HepG2 (cell line): ENCODE data around the gene AP2A2. TPM values are rescaled to one million over a fixed set of nuclear protein-coding genes. Genes with fewer than 3 reads are reported as not detected.

Experiments
- CCDC6 ChIP-seq: sonication (generic); formaldehyde crosslinking; IDR thresholded peaks from 2 replicates; pipeline ENCODE4 v1.8.1; 2022; ENCODE audit warnings: mild to moderate bottlenecking, missing genetic modification reagents, moderate library complexity
- GATAD2A ChIP-seq: IDR thresholded peaks from 2 replicates; pipeline ENCODE4 v1.6.1; 2016
- HDAC1 ChIP-seq: sonication (generic); formaldehyde crosslinking; IDR thresholded peaks from 2 replicates; pipeline ENCODE4 v1.5.1; 2020; ENCODE audit warnings: mild to moderate bottlenecking, missing genetic modification reagents
- KLF16 ChIP-seq, 2 experiments: sonication (generic) in 1 of 2; formaldehyde crosslinking in 1 of 2; IDR thresholded peaks; 2 replicates each; pipeline versions ENCODE4 v1.6.1 to v1.8.0; 2016 to 2023; ENCODE audit warnings: missing genetic modification reagents in 2 of 2, missing compliant biosample characterization in 1 of 2
- NONO ChIP-seq, 2 experiments: fragments of 450-650 bp in 1 of 2; sonication (generic) in 1 of 2; formaldehyde crosslinking in 1 of 2; IDR thresholded peaks in 1 of 2; conservative IDR thresholded peaks in 1 of 2; 2 replicates each; pipeline versions ENCODE4 v1.6.1 to v1.8.0; 2017 to 2022; ENCODE audit warnings: mild to moderate bottlenecking in 1 of 2, missing genetic modification reagents in 1 of 2, moderate library complexity in 1 of 2
- RXRA ChIP-seq: sonication (generic); formaldehyde crosslinking; IDR thresholded peaks from 2 replicates; pipeline ENCODE4 v1.5.1; 2020; ENCODE audit warnings: missing genetic modification reagents
- SNRNP70 ChIP-seq: fragments of 200-400 bp; formaldehyde crosslinking; IDR thresholded peaks from 2 replicates; pipeline ENCODE4 v1.6.1; 2017; ENCODE audit warnings: mild to moderate bottlenecking, low read depth, low read length, moderate library complexity
- TBX2 ChIP-seq: sonication (generic); formaldehyde crosslinking; IDR thresholded peaks from 2 replicates; pipeline ENCODE4 v1.5.0; 2020; ENCODE audit warnings: missing genetic modification reagents, mild to moderate bottlenecking, borderline replicate concordance
- ZIK1 ChIP-seq: sonication (generic); formaldehyde crosslinking; IDR thresholded peaks from 2 replicates; pipeline ENCODE4 v1.5.0; 2020; ENCODE audit warnings: mild to moderate bottlenecking, low read depth, missing genetic modification reagents, borderline replicate concordance
- ZNF335 ChIP-seq: sonication (generic); formaldehyde crosslinking; IDR thresholded peaks from 2 replicates; pipeline ENCODE4 v1.4.0; 2020; ENCODE audit warnings: missing genetic modification reagents
- polyA plus RNA-seq, 8 experiments: library from polyadenylated mRNA; depleted of rRNA in 3 of 8; stranded (reverse) in 7 of 8; unstranded in 1 of 8; fragments of >200 nt; fragmentation: Illumina TruSeq in 4 of 8; extraction: Trizol in 4 of 8; gene quantifications; 2 replicates each; pipeline versions ENCODE4 v1.2.1 to v1.2.3, GENCODE V29; 2011 to 2016; ENCODE audit warnings: low read depth in 4 of 8, missing spikeins in 1 of 8, mixed read lengths in 1 of 8; ENCODE audit not compliant: insufficient read depth in 1 of 8
- total RNA-seq, 5 experiments: library from RNA; depleted of rRNA; stranded (reverse); fragments of >200 nt; fragmentation: Illumina TruSeq; extraction: Trizol; gene quantifications; 2 replicates each; pipeline ENCODE4 v1.2.3, GENCODE V29; 2016; ENCODE audit warnings: low read depth in 1 of 5
- TF ChIP-seq, protein P1 (sequence below): sonication (generic); formaldehyde crosslinking; IDR thresholded peaks from 2 replicates; pipeline ENCODE4 v1.4.0; 2020; ENCODE audit warnings: missing genetic modification reagents
- TF ChIP-seq, protein P2 (sequence below): sonication (generic); formaldehyde crosslinking; IDR thresholded peaks from 2 replicates; pipeline ENCODE4 v1.5.1; 2020; ENCODE audit warnings: mild to moderate bottlenecking, missing genetic modification reagents, moderate library complexity
- TF ChIP-seq, protein P3 (sequence below): sonication (generic); formaldehyde crosslinking; IDR thresholded peaks from 2 replicates; pipeline ENCODE4 v1.5.0; 2020; ENCODE audit warnings: missing genetic modification reagents, mild to moderate bottlenecking, borderline replicate concordance
- TF ChIP-seq, protein P4 (sequence below): sonication (generic); formaldehyde crosslinking; IDR thresholded peaks from 2 replicates; pipeline ENCODE4 v1.4.0; 2020; ENCODE audit warnings: mild to moderate bottlenecking, missing genetic modification reagents

The AP2A2 gene
- total and polyA plus RNA-seq, 2 of the 13 experiments (the other 11 are each of a cell fraction or from before 2014, with no cell fraction given), result 25.7 to 75.7 TPM

DNA sequence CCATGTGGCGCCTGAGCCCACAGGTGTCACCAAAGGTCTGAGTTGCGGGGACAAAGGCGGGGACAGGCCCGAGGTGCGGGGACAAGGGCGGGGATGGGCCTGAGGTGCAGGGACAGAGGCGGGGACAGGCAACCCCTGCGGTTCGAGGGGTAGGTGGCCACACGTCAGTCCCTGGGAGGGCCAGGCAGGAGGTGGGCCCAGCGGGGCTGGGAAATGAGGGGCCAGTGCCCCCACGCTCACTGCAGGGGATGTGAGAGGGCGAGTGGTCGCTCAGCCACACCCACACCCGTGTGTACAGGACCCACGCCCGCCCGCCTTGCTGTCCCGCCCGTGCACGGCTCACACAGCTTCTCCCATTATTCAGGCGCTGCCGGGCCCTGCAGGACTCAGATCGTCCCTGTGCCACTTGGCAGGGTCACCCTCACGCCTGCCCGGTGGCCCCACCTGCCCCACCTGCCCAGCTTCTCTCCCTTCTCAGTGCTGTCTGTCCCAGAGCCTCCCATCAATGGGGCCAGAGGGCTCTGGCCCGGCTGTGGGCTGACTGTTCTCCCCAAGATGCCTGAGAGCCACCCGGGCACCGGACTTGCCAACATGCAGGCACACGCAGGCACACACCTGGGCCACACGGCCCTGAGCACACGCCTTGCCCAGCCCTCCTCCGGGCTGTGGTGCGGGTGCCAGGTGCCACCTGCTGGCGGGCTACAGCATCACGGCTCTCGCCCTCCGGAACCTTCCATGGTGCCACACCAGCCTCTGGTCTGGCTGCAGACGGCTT is 125.1 kb downstream of the AP2A2 start (continued):
- TF ChIP-seq, protein P1, sequence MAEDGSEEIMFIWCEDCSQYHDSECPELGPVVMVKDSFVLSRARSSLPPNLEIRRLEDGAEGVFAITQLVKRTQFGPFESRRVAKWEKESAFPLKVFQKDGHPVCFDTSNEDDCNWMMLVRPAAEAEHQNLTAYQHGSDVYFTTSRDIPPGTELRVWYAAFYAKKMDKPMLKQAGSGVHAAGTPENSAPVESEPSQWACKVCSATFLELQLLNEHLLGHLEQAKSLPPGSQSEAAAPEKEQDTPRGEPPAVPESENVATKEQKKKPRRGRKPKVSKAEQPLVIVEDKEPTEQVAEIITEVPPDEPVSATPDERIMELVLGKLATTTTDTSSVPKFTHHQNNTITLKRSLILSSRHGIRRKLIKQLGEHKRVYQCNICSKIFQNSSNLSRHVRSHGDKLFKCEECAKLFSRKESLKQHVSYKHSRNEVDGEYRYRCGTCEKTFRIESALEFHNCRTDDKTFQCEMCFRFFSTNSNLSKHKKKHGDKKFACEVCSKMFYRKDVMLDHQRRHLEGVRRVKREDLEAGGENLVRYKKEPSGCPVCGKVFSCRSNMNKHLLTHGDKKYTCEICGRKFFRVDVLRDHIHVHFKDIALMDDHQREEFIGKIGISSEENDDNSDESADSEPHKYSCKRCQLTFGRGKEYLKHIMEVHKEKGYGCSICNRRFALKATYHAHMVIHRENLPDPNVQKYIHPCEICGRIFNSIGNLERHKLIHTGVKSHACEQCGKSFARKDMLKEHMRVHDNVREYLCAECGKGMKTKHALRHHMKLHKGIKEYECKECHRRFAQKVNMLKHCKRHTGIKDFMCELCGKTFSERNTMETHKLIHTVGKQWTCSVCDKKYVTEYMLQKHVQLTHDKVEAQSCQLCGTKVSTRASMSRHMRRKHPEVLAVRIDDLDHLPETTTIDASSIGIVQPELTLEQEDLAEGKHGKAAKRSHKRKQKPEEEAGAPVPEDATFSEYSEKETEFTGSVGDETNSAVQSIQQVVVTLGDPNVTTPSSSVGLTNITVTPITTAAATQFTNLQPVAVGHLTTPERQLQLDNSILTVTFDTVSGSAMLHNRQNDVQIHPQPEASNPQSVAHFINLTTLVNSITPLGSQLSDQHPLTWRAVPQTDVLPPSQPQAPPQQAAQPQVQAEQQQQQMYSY (CRISPR knock-in tag), result no peak
- TF ChIP-seq, protein P2, sequence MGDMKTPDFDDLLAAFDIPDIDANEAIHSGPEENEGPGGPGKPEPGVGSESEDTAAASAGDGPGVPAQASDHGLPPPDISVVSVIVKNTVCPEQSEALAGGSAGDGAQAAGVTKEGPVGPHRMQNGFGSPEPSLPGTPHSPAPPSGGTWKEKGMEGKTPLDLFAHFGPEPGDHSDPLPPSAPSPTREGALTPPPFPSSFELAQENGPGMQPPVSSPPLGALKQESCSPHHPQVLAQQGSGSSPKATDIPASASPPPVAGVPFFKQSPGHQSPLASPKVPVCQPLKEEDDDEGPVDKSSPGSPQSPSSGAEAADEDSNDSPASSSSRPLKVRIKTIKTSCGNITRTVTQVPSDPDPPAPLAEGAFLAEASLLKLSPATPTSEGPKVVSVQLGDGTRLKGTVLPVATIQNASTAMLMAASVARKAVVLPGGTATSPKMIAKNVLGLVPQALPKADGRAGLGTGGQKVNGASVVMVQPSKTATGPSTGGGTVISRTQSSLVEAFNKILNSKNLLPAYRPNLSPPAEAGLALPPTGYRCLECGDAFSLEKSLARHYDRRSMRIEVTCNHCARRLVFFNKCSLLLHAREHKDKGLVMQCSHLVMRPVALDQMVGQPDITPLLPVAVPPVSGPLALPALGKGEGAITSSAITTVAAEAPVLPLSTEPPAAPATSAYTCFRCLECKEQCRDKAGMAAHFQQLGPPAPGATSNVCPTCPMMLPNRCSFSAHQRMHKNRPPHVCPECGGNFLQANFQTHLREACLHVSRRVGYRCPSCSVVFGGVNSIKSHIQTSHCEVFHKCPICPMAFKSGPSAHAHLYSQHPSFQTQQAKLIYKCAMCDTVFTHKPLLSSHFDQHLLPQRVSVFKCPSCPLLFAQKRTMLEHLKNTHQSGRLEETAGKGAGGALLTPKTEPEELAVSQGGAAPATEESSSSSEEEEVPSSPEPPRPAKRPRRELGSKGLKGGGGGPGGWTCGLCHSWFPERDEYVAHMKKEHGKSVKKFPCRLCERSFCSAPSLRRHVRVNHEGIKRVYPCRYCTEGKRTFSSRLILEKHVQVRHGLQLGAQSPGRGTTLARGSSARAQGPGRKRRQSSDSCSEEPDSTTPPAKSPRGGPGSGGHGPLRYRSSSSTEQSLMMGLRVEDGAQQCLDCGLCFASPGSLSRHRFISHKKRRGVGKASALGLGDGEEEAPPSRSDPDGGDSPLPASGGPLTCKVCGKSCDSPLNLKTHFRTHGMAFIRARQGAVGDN (CRISPR knock-in tag), result peak; percentile 75
- 0 out of 2 replicates have a peak, but pooled peaks have one; percentile 50 for TF ChIP-seq ZIK1 (CRISPR knock-in tag)
- TF ChIP-seq ZNF335, result 0 out of 2 replicates have a peak, but pooled peaks have one; percentile 31
- no peak for TF ChIP-seq NONO (IDR thresholded peaks at IDR 0.05)
- TF ChIP-seq NONO (CRISPR knock-in tag; conservative IDR thresholded peaks at IDR 0.05), result 0 out of 2 replicates have a peak, but pooled peaks have one; percentile 33
- TF ChIP-seq, protein P3, sequence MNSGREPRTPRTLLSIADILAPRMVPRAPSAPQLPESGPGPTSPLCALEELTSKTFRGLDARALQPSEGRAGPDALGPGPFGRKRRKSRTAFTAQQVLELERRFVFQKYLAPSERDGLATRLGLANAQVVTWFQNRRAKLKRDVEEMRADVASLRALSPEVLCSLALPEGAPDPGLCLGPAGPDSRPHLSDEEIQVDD (CRISPR knock-in tag), result no peak
- TF ChIP-seq HDAC1 (CRISPR knock-in tag), result peak; percentile 64; the same call in 1 of the 2 replicates
- no peak for TF ChIP-seq CCDC6 (CRISPR knock-in tag)
- 0 out of 4 replicates have a peak, but pooled peaks of 1 of the 2 experiments have one; percentile 29 for TF ChIP-seq KLF16 (CRISPR knock-in tag; IDR thresholded peaks at IDR 0.05)
- TF ChIP-seq RXRA (CRISPR knock-in tag), result peak; percentile 34; the same call in 1 of the 2 replicates
- TF ChIP-seq, protein P4, sequence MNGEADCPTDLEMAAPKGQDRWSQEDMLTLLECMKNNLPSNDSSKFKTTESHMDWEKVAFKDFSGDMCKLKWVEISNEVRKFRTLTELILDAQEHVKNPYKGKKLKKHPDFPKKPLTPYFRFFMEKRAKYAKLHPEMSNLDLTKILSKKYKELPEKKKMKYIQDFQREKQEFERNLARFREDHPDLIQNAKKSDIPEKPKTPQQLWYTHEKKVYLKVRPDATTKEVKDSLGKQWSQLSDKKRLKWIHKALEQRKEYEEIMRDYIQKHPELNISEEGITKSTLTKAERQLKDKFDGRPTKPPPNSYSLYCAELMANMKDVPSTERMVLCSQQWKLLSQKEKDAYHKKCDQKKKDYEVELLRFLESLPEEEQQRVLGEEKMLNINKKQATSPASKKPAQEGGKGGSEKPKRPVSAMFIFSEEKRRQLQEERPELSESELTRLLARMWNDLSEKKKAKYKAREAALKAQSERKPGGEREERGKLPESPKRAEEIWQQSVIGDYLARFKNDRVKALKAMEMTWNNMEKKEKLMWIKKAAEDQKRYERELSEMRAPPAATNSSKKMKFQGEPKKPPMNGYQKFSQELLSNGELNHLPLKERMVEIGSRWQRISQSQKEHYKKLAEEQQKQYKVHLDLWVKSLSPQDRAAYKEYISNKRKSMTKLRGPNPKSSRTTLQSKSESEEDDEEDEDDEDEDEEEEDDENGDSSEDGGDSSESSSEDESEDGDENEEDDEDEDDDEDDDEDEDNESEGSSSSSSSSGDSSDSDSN, result peak; percentile 55
- 0 out of 2 replicates have a peak, but pooled peaks have one; percentile 35 for TF ChIP-seq TBX2 (CRISPR knock-in tag)
- TF ChIP-seq SNRNP70, result no peak
- peak; percentile 57 for TF ChIP-seq GATAD2A (CRISPR knock-in tag)
